HepG2 (cell line): ENCODE measurements around the gene ARL16. TPM values are rescaled to one million over a fixed set of nuclear protein-coding genes. Genes with fewer than 3 reads are reported as not detected.

ENCODE experiments used
- ARNT2 ChIP-seq: sonication (generic); formaldehyde crosslinking; IDR thresholded peaks from 2 replicates; pipeline ENCODE4 v1.8.0; 2022; ENCODE audit warnings: mild to moderate bottlenecking, low read depth, missing genetic modification reagents, moderate library complexity
- CC2D1A ChIP-seq: sonication (generic); formaldehyde crosslinking; IDR thresholded peaks from 2 replicates; pipeline ENCODE4 v1.8.1; 2023; ENCODE audit warnings: mild to moderate bottlenecking, missing genetic modification reagents
- GATAD1 ChIP-seq: IDR thresholded peaks from 2 replicates; pipeline ENCODE4 v1.6.1; 2016; ENCODE audit warnings: missing genetic modification reagents, missing compliant biosample characterization
- HIVEP1 ChIP-seq: sonication (generic); formaldehyde crosslinking; IDR thresholded peaks from 2 replicates; pipeline ENCODE4 v1.4.0; 2020; ENCODE audit warnings: mild to moderate bottlenecking, missing genetic modification reagents
- NFIB ChIP-seq: sonication (generic); formaldehyde crosslinking; IDR thresholded peaks from 2 replicates; pipeline ENCODE4 v1.9.0; 2021; ENCODE audit warnings: missing genetic modification reagents, mild to moderate bottlenecking, borderline replicate concordance
- NFKB2 ChIP-seq: sonication (generic); formaldehyde crosslinking; IDR thresholded peaks from 2 replicates; pipeline ENCODE4 v1.4.0; 2020; ENCODE audit warnings: missing genetic modification reagents, borderline replicate concordance
- PHF8 ChIP-seq: sonication (generic); formaldehyde crosslinking; IDR thresholded peaks from 2 replicates; pipeline ENCODE4 v1.5.0; 2020; ENCODE audit warnings: missing genetic modification reagents
- TBX2 ChIP-seq: sonication (generic); formaldehyde crosslinking; IDR thresholded peaks from 2 replicates; pipeline ENCODE4 v1.5.0; 2020; ENCODE audit warnings: missing genetic modification reagents, mild to moderate bottlenecking, borderline replicate concordance
- ZBTB33 ChIP-seq: sonication (generic); formaldehyde crosslinking; IDR thresholded peaks from 2 replicates; pipeline ENCODE4 v1.4.0; 2020; ENCODE audit warnings: missing genetic modification reagents
- ZIK1 ChIP-seq: sonication (generic); formaldehyde crosslinking; IDR thresholded peaks from 2 replicates; pipeline ENCODE4 v1.5.0; 2020; ENCODE audit warnings: mild to moderate bottlenecking, low read depth, missing genetic modification reagents, borderline replicate concordance
- ZNF180 ChIP-seq: sonication (generic); formaldehyde crosslinking; IDR thresholded peaks from 2 replicates; pipeline ENCODE4 v1.4.0; 2020; ENCODE audit warnings: low read depth, missing genetic modification reagents, borderline replicate concordance
- ZNF34 ChIP-seq: sonication (generic); formaldehyde crosslinking; IDR thresholded peaks from 2 replicates; pipeline ENCODE4 v1.4.0; 2020; ENCODE audit warnings: mild to moderate bottlenecking, missing genetic modification reagents, borderline replicate concordance
- ZNF430 ChIP-seq: sonication (generic); formaldehyde crosslinking; IDR thresholded peaks from 2 replicates; pipeline ENCODE4 v1.9.0; 2021; ENCODE audit warnings: mild to moderate bottlenecking, missing genetic modification reagents
- ZNF496 ChIP-seq: sonication (generic); formaldehyde crosslinking; IDR thresholded peaks from 2 replicates; pipeline ENCODE4 v1.8.1; 2023; ENCODE audit warnings: mild to moderate bottlenecking, moderate library complexity, missing genetic modification reagents; ENCODE audit not compliant: insufficient replicate concordance
- ZNF557 ChIP-seq: sonication (generic); formaldehyde crosslinking; IDR thresholded peaks from 2 replicates; pipeline ENCODE4 v1.4.0; 2020; ENCODE audit warnings: missing genetic modification reagents
- ZNF598 ChIP-seq: sonication (generic); formaldehyde crosslinking; IDR thresholded peaks from 2 replicates; pipeline ENCODE4 v1.5.1; 2020; ENCODE audit warnings: mild to moderate bottlenecking, missing genetic modification reagents, borderline replicate concordance
- ZNF709 ChIP-seq: sonication (generic); formaldehyde crosslinking; IDR thresholded peaks from 2 replicates; pipeline ENCODE4 v1.5.0; 2020; ENCODE audit warnings: mild to moderate bottlenecking, missing genetic modification reagents
- ZNF883 ChIP-seq: sonication (generic); formaldehyde crosslinking; IDR thresholded peaks from 2 replicates; pipeline ENCODE4 v1.5.1; 2020; ENCODE audit warnings: mild to moderate bottlenecking, missing genetic modification reagents; ENCODE audit errors: not compliant biosample characterization
- polyA plus RNA-seq, 8 experiments: library from polyadenylated mRNA; depleted of rRNA in 3 of 8; stranded (reverse) in 7 of 8; unstranded in 1 of 8; fragments of >200 nt; fragmentation: Illumina TruSeq in 4 of 8; extraction: Trizol in 4 of 8; gene quantifications; 2 replicates each; pipeline versions ENCODE4 v1.2.1 to v1.2.3, GENCODE V29; 2011 to 2016; ENCODE audit warnings: low read depth in 4 of 8, missing spikeins in 1 of 8, mixed read lengths in 1 of 8; ENCODE audit not compliant: insufficient read depth in 1 of 8
- total RNA-seq, 5 experiments: library from RNA; depleted of rRNA; stranded (reverse); fragments of >200 nt; fragmentation: Illumina TruSeq; extraction: Trizol; gene quantifications; 2 replicates each; pipeline ENCODE4 v1.2.3, GENCODE V29; 2016; ENCODE audit warnings: low read depth in 1 of 5
- TF ChIP-seq, protein P1 (sequence below): sonication (generic); formaldehyde crosslinking; IDR thresholded peaks from 2 replicates; pipeline ENCODE4 v1.5.0; 2020; ENCODE audit warnings: missing genetic modification reagents, mild to moderate bottlenecking, borderline replicate concordance
- TF ChIP-seq, protein P2 (sequence below): sonication (generic); formaldehyde crosslinking; IDR thresholded peaks from 2 replicates; pipeline ENCODE4 v1.5.1; 2020; ENCODE audit warnings: mild to moderate bottlenecking, missing genetic modification reagents, moderate library complexity
- TF ChIP-seq, protein P3 (sequence below): sonication (generic); formaldehyde crosslinking; IDR thresholded peaks from 2 replicates; pipeline ENCODE4 v1.4.0; 2020; ENCODE audit warnings: mild to moderate bottlenecking, missing genetic modification reagents

ARL16 gene
- total and polyA plus RNA-seq, 2 of the 13 experiments (the other 11 are each of a cell fraction or from before 2014, with no cell fraction given), result 20.8 to 30.8 TPM

GRCh38 chr17:81683584-81684441, at the start of gene ARL16, which contains the start of gene HGS (continued):
- TF ChIP-seq ZBTB33 (CRISPR knock-in tag) (no peak), HIVEP1 (CRISPR knock-in tag) (peak; percentile 88), NFIB (CRISPR knock-in tag) (no peak), ZNF883 (CRISPR knock-in tag) (peak; percentile 63), ZNF496 (CRISPR knock-in tag) (no peak), ZNF180 (CRISPR knock-in tag) (no peak), ARNT2 (peak; percentile 10), GATAD1 (peak; percentile 95), ZNF34 (0 out of 2 replicates have a peak, but pooled peaks have one; percentile 78), PHF8 (CRISPR knock-in tag) (peak; percentile 92), ZIK1 (CRISPR knock-in tag) (peak; percentile 58; the same call in 1 of the 2 replicates), ZNF709 (CRISPR knock-in tag) (no peak), ZNF598 (CRISPR knock-in tag) (0 out of 2 replicates have a peak, but pooled peaks have one; percentile 19), CC2D1A (CRISPR knock-in tag) (no peak), ZNF430 (CRISPR knock-in tag) (0 out of 2 replicates have a peak, but pooled peaks have one; percentile 24), ZNF557 (no peak; the same call in 1 of the 2 replicates), NFKB2 (CRISPR knock-in tag) (no peak; the same call in 1 of the 2 replicates), TBX2 (CRISPR knock-in tag) (peak; percentile 60; the same call in 1 of the 2 replicates)
- TF ChIP-seq, protein P1, sequence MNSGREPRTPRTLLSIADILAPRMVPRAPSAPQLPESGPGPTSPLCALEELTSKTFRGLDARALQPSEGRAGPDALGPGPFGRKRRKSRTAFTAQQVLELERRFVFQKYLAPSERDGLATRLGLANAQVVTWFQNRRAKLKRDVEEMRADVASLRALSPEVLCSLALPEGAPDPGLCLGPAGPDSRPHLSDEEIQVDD (CRISPR knock-in tag), result no peak; the same call in 1 of the 2 replicates
- TF ChIP-seq, protein P2, sequence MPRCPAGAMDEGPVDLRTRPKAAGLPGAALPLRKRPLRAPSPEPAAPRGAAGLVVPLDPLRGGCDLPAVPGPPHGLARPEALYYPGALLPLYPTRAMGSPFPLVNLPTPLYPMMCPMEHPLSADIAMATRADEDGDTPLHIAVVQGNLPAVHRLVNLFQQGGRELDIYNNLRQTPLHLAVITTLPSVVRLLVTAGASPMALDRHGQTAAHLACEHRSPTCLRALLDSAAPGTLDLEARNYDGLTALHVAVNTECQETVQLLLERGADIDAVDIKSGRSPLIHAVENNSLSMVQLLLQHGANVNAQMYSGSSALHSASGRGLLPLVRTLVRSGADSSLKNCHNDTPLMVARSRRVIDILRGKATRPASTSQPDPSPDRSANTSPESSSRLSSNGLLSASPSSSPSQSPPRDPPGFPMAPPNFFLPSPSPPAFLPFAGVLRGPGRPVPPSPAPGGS (CRISPR knock-in tag), result peak; percentile 66; the same call in 1 of the 2 replicates
- TF ChIP-seq, protein P3, sequence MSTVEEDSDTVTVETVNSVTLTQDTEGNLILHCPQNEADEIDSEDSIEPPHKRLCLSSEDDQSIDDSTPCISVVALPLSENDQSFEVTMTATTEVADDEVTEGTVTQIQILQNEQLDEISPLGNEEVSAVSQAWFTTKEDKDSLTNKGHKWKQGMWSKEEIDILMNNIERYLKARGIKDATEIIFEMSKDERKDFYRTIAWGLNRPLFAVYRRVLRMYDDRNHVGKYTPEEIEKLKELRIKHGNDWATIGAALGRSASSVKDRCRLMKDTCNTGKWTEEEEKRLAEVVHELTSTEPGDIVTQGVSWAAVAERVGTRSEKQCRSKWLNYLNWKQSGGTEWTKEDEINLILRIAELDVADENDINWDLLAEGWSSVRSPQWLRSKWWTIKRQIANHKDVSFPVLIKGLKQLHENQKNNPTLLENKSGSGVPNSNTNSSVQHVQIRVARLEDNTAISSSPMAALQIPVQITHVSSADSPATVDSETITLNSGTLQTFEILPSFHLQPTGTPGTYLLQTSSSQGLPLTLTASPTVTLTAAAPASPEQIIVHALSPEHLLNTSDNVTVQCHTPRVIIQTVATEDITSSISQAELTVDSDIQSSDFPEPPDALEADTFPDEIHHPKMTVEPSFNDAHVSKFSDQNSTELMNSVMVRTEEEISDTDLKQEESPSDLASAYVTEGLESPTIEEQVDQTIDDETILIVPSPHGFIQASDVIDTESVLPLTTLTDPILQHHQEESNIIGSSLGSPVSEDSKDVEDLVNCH (CRISPR knock-in tag), result no peak
